Mucosa of gallbladder (tissue), 1 donor: ENCODE results near the gene TMC8. TPM values are rescaled to one million over a fixed set of nuclear protein-coding genes. Genes with fewer than 3 reads are reported as not detected.
"Not testable (repeated sequence)": the region's sequence is repeated elsewhere in the genome, so short reads cannot be mapped to it uniquely, and the experiment has no call there.

Experiments
- DNase-seq: peaks from one replicate; pipeline ENCODE4 v3.0.0-alpha.2; 2020; ENCODE audit warnings: low spot score
- total RNA-seq: library from RNA; stranded (reverse); gene quantifications from one replicate; pipeline ENCODE4 v1.2.1, GENCODE V29; 2021
- donor health status: DM: no; HTN: no; CAD: no.

TMC8 gene
- total RNA-seq, 1 donor from 2014 or later, result 16.2 TPM

DNA sequence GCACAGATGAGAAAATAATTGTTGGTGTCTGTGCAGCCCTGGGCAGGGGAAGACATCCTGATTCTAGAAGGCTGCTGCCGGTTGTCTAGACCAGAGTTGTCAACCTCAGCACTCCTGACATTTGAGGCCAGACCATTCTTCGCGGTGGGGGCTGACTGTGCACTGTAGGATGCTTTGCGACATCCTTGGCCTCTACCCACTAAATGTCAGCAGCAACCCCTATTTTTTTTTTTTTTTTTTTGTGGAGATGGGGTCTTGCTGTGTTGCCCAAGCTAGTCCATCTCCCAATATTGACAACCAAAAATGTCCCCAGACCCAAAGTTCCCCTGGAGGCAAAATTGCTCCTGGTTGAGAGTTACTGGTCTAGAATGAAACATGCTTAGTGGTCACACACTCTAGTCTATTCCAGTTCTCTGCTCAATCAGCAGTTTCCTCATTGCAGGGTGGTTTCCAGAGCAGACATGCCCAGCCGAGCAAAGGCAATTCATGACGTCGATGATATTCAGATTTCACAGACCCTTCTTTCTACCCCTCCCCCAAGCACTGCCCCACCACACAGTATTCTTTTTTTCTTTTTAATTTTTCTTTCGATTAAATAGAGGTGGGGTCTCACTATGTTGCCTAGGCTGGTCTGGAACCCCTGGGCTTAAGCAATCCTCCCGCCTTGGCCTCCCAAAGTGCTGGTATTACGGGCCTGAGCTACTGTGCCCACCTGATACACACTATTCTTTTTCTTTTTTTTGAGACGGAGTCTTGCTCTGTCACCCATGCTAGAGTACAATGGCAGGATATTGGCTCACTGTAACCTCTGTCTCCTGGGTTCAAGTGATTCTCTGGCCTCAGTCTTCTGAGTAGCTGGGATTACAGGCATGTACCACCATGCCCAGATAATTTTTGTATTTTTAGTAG is 24.6 kb downstream of the TMC8 start:
- peak; percentile 11 for DNase-seq

DNA sequence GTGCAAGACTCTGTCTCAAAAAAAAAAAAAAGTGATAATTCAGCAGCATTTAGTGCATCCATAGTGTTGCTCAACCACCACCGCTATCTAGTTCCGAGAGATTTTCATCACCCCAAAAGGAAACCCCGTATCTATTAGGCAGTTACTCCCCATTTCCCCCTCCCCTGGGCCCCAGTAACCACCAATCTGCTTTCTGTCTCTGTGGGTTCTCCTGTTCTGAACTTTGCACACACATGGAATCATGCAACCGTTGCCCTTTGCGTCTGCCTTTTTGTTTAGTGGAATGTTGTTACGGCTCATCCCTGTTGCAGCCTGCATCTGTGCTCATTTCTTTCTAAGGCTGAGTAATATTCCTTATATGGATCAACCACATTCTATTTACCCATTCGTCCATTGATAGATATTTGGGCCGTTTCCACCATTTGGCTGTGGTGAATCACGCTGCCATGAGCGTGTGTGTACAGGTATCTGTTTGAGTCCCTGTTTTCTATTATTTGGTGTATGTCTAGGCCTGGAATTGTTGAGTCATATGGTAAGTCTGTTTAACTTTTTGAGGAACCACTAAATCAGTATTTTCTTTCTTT is 29.1 kb downstream of the TMC8 start:
- DNase-seq, result no peak

DNA sequence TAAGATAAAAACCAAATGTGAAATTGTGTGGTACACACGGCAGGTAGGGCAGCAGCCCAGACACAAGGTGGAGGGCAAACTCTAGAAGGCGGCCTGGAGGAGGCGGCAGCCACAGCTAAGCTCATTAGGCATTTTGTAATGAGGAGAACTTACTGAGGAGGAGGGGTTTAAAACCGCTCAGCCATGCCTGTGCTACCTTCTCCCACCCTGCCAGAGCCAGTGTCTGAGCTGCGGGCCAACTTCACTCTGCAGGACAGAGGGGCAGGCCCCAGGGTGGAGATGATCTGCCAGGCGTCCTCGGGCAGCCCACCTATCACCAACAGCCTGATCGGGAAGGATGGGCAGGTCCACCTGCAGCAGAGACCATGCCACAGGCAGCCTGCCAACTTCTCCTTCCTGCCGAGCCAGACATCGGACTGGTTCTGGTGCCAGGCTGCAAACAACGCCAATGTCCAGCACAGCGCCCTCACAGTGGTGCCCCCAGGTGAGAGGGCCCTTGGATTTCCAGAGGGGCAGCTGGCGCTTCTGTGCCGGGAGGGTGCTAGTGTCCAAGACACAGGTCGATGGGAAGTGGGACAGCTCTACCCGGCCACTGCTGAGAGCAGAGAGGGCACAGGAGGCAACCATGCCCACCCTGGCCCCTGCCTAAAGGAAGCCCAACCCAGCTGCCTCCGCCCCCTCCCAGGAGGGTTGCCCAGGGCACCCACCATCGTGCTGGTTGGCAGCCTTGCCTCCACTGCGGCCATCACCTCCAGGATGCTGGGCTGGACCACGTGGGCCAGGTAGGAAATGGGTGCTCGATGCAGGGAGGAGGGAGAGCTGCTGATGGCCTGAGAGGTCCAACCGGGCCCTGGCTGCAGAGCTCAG is 33.5 kb downstream of the TMC8 start:
- no peak for DNase-seq

DNA sequence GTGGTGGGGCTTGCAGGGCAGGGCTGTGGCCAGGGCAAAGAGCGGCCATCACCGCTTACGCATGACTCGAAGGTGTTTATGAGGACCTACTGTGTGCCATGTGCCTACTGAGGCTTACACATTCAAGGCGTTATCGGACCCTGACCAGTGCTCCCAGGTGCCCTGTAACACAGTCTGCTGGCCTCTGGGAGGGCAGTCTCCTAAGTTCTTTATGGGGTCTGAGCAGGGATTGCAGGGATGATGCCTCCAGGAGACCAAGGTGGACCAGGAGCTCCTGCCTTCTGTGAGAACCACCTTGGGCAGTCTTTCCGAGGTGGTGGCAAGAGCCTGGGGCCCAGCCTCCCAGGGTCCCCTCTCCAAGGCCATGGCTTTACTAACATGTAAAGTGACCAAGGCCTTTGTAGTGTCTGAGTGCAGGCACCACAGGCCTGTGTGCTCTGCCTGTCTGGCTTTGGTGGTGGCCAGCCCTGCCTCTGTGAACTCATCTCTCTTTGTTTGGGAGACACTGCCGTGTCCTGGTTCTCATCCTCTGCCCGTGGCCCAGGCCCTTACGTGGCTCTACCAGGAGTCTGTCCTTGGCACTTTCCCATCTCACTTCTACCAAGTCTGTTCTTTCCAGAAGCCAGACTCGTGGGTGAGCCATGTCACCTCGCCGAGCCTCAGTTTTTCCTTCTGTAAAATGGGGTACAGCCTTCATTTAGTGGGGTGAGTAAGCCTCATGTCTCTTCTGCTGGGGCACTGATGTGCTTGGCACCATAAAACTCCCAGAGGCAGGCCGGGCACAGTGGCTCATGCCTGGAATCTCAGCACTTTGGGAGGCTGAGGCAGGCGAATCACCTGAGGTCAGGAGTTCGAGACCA is 34.4 kb downstream of the TMC8 start:
- DNase-seq, result no peak

DNA sequence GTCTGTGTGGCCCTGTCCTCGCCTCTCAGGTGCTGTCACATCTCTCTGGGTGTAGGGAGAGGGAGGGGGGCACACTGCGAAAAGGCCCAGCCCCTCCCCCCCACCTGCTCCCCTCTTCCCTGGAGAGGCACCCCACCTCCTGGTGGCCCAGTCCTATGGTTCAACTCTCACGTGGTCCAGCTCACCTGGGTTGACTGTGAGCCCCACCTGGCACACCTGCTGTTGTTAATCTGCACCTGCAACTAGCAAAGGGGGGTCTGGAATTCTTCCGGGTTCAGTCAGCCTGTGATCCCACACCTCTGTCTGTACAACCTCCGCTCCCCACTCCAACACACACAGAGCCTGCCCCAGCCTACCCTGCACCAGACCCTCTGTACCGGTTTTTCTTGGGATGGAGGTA is 35.8 kb downstream of the TMC8 start:
- DNase-seq, result no peak

DNA sequence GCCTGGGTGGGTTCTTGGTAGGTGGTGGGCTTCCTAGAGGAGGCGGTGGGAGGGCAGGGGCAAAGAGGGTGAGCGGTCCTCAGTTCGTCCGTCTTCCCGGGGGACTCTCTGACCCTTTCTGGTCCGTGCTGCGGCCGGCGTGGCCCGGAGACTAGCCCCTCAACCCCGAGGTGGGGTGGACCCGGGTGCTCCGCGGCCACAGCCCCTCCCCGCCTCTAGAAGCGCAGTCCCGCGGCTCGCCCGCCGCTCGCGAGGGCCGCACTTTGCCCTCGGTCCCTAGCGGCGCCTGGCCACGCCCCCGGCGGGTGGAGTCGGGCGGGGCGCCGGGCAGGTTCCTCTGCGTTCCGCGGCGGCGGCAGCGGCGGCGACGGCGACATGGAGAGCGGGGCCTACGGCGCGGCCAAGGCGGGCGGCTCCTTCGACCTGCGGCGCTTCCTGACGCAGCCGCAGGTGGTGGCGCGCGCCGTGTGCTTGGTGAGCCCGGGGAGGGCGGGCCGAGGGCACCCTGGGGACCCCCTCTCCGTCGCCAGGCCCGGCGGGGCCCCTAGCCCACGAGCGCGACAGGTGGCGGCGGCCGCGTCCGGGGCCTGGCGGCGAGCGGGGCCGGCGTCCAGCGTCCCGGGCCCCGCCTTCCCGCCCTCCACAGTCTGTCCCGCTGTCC is 37.8 kb downstream of the TMC8 start, which contains the start of gene SYNGR2:
Gene SYNGR2, plus strand, starts transcription at position 340 of the 661 bp plus-strand sequence. Its CDS starts 36 bp downstream, at position 376.
- DNase-seq, result peak; percentile 81

DNA sequence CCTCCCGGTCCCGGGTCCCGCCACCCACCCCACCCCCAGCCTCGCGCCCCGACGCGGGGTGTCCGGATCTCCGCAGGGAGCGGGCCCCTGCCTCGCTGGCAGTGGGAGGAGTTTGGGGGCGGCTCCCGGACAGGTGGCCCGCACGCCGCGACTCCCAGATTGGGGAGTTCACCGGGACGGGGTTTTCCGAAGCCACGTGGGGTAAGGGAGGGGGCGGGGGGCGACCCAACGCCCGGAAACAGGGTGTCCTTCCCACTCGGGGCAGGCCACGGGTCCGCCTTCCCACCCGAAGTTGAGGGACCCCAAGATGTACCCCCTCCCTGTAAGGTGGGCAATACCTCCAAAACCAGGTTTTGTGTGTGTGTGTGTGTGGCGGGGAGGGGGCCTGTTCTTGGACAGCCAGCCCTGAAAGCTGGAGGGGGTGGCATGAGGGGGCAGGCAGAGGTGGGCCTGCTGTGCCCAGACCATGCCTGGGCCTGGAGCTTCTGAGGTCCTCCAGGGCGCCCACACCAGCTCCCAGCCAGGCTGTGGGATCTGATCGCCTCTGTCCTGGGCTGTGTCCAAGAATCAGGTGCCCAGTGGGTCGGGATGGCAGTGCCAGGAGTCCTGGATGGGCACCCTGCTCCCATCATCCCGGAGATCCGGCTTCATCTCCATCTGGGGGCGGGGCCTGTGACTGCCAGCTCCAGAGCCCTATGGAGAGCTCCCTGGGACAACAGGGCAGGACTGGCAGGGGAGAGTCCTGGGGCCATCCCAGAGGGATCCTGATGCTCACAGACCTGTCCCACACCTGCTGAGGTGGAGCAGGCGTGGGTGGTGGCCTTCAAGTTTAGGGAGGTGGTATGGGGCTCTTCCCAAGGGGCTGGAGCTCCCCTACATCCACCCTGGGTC is 38.6 kb downstream of the TMC8 start:
- DNase-seq, result no peak

DNA sequence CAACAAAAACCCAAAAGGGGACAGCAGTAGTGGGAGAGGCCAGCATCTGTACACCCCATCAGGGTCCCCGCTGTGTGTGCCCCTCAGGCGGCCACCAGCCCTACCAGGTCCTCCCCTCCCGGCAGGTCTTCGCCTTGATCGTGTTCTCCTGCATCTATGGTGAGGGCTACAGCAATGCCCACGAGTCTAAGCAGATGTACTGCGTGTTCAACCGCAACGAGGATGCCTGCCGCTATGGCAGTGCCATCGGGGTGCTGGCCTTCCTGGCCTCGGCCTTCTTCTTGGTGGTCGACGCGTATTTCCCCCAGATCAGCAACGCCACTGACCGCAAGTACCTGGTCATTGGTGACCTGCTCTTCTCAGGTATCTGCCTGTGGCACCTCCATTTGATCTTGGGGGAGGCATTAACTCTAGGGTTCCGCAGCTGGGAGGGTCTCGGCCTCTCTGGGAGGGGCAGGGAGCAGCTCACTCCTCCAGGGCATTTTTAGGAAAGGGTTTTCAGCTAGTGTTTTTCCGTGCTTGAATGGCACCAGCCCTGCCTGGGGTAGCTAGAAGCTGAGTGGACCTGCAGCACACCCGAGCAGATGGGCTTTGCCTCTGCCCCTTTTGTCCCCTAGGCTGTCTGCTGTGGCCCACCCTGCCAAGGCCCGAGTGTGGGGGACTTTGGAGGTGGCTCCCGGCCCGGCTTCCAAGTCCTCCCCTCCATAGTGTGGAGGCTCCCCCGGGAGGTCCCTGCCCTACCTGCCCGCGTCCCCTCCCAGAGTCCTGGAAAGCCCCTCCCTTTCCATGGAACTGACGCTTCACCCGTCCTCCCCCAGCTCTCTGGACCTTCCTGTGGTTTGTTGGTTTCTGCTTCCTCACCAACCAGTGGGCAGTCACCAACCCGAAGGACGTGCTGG is 40.4 kb downstream of the TMC8 start:
- DNase-seq, result no peak

DNA sequence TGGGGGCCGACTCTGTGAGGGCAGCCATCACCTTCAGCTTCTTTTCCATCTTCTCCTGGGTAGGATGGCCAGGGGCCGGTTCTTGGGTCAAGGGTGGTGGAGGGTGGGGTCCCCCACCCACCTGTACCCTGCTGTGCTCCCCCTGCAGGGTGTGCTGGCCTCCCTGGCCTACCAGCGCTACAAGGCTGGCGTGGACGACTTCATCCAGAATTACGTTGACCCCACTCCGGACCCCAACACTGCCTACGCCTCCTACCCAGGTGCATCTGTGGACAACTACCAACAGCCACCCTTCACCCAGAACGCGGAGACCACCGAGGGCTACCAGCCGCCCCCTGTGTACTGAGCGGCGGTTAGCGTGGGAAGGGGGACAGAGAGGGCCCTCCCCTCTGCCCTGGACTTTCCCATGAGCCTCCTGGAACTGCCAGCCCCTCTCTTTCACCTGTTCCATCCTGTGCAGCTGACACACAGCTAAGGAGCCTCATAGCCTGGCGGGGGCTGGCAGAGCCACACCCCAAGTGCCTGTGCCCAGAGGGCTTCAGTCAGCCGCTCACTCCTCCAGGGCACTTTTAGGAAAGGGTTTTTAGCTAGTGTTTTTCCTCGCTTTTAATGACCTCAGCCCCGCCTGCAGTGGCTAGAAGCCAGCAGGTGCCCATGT is 41.1 kb downstream of the TMC8 start:
- not testable (repeated sequence) for DNase-seq

DNA sequence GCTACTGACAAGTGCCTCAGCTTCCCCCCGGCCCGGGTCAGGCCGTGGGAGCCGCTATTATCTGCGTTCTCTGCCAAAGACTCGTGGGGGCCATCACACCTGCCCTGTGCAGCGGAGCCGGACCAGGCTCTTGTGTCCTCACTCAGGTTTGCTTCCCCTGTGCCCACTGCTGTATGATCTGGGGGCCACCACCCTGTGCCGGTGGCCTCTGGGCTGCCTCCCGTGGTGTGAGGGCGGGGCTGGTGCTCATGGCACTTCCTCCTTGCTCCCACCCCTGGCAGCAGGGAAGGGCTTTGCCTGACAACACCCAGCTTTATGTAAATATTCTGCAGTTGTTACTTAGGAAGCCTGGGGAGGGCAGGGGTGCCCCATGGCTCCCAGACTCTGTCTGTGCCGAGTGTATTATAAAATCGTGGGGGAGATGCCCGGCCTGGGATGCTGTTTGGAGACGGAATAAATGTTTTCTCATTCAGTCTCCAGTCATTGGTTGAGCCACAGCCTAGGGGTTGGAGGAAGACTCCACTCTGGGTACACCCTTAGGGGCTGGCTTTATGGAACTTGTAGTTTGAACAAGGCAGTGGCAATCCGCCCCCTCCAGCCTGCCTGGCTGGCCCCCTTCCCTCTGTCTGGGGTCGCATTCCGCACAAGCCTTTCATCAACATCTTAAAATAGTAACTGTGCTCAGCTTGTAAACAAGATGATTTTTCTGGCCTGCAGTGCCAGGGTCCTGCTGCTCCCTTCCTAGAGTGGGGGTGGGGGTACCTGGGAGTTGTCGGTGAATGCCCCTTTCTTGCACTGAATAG is 41.9 kb downstream of the TMC8 start:
- DNase-seq, result peak; percentile 64

DNA sequence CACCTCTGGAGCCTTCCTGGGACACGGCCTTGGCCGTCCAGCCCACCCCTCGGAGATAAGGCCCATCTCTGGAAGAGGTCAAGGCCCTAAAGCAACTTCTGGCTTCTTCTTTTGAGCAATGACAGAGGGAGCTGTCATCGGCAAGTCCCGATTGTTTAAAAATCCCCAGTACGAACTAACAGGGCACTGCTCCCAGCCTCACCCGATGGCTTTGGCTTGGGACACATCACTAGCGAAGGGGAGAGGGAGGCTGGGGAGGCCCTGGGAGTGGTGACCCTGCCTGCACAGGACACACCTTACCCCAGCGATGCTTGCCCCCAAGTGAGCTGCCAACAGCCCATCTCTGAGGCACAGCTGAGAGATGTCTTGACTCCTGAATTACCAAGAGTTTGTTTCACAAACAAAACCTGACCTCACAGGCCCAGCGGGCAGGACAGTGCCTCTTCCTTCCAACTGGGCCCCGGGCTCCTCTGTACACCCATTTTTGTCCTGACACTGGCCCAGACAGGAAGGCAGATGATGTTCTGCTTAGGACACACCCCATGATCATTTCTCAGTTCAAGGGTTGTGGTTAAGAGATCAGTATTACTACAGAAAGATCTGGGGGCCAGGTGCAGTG is 42.6 kb downstream of the TMC8 start:
- no peak for DNase-seq

DNA sequence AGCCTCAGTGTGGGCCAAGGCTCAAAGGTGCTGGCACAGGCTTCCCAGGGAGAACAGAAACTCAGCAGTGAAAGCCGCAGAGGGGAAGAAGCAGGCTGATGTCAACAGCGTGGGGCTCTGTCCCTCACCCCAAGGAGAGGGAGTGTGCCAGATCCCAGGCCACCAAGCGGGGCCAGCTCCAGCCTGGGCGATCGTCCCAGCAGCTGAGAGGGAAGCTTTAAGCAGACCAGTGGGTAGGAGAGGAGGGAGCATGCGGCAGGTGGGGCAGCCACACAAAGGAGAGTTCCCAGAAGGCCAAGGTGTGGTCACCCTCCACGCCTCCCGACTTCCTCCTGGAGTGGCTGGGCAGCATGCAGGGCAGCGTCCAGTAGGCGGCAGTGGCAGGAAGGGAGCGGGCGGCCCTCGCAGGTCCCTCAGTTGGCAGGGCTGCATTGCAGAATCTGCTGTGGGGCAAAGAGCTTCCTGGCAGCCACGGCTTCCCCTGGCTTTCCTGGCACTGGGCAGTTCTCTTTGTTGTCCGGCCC is 43.8 kb downstream of the TMC8 start:
- DNase-seq, result peak; percentile 88

DNA sequence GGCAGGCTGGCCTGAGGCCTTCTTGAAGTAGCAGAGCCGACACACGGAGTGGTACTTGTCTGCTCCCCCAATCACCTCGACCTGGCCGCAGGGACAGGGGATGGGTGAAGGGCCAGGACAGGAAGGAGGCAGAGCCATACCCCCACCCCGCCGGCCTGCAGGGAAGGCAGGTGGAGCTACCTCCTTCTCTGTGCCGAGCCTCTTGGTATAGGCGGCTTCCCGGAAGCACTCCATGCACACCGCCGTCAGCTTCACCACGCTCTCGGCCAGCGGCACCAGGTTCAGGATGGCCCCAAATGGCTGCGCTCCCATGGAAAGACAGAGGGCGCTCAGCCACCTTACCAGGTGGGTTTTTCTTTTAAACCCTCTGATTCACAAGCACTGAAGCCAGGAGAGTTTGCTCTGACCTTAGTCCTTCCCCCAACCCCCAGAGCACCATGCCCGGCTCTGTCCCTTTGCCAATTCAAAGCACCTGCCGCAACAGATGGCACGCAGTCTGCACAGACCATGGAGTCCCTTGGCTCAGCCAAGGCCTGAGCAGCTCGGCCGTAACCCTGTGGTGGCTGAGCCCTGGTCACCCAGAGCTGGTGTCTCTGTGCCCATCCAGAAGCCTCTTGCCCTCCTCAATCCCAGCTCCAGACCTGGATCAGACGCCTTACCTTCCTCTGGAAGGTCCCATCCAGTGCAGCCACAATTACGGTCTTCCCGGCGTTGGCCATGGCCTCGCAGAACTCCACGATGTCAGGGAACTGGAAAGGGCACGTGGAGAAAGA is 44.5 kb downstream of the TMC8 start:
- DNase-seq, result no peak

DNA sequence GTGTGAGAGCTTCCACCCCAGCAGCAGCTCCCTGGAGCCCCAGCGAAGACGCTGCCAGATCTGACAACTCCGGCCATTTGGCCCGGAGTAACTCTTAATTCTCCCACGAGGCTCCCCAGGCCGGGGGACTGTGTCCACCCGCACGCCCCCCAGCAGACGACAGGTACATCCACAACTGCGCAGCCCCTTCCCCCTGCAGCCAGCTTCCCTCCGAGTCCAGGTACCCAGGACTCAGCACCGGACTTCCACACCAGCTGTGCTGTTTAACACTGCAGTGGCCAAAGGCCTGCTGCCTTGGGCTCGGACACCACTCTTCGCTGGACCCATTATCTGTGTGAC is 45.0 kb downstream of the TMC8 start:
- DNase-seq, result no peak

DNA sequence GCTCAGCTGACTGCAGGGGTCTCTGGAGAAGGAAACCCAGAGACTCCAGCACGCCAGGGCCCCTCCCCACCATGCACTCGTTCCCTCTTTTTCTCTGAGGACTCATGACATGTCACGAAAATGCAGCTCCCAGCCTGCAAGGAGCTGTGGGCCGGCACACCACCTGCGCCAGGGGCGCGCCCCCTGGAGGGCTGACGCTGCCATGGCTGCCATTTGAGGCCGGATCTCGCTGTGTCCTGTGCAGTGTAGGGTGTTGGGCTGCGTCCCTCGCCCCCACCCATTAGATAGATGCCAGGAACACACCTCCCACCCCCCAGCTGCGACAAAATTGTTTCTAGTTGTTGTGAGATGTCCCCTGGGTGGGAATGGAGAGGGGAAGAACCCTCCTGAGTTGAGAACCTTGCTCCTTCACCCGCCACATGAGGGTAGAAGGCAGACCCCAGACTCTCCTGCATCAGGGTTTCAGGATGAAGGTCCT is 46.0 kb downstream of the TMC8 start:
- DNase-seq, result peak; percentile 75

DNA sequence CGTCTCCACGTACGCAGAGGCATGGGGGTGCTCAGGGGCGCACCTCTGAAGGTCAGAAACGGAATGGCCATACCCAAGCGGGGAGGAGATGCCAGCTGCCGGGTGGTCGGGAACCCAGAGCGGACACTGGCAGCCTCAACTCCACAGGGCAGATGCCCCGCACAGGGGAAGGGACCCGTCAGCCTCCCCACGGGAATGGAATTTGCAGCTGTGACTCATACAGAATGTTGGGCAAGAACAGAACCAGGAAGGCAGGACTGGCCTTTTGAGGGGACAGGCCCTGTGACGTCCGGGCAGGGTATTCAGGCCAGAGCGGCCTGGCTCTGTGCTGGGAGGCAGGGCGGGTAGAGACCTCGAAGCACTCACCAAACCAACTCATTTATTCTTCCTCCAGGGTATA is 48.8 kb downstream of the TMC8 start:
- peak; percentile 52 for DNase-seq
